ENCODE results near the gene CLMP. TPM values are rescaled to one million over a fixed set of nuclear protein-coding genes. Genes with fewer than 3 reads are reported as not detected.
A peak's percentile ranks its signal among the peaks of the same experiment; 100 is the strongest.

Gene CLMP
- total and polyA plus RNA-seq, 9 of the 15 experiments (the other 6 are each of a cell fraction or from before 2014, with no cell fraction given) = 0.02 to 0.15 (median 0.03) TPM; not detected in 6

DNA sequence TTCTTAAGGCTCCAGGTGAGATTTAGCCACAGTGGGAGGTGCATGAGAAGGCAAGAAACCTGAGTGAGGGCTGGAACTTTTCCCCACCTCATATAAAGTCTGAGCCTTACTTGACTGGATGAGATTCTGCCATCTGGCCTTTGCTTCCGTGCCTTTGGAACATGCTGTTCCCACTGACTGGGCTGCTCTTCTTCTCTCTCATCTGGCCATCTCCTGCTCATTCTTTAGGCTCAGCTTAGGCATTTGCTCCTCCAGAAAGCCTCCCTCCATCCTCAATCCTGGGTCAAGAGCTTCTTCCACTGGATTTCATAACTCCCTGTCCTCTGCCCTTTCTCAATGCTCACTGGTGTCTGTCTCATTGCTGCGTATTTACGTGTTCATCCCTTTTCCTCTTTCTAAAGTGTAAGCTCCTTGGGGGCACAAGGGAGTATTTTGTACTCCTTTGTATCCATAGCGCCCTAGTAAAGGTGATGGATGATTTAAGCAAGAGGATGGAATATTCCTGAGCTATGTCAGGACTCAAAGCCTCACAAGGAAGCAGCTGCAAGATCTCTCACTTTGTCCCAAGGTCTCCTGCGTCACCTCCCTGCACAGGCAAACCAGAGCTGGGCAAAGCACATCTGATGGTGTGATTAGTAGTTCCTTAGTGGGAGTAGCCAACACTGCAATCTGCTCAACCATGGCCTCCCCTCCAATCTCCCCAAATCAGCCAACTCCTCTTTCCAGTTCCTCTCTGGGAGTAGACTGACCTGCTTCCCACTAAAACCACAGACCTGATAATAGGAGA is 148.4 kb downstream of the CLMP start:
- H2AFZ ChIP-seq (ENCODE audit: low read depth, low read length) = no peak overlapping the region
- FAIRE-seq = no peak
- H3K4me1 ChIP-seq (replicated peaks in 1 of 2; ENCODE audit: control insufficient read depth in 2 of 2, insufficient read depth in 2 of 2, low read length in 2 of 2) = no peaks in the 10 kb centered on the region
- H3K9me1 ChIP-seq (ENCODE audit: control insufficient read depth, insufficient read depth, low read length) = no peaks in the 10 kb centered on the region
- H3K27ac ChIP-seq (ENCODE audit: extremely low read depth, low read depth, low read length) = no peak overlapping the region
- intact Hi-C loops (cut with micrococcal nuclease) = no loop called here
- no peak overlapping the region for H3K4me2 ChIP-seq (ENCODE audit: insufficient read depth, low read length)
- no TSS peak for BruUV-seq (replicated peaks)
- peaks cover 21 to 33% of the 10 kb centered on the region in 2 experiments; a peak in 4 of 5 replicates for H3K27me3 ChIP-seq (ENCODE audit: control insufficient read depth in 2 of 2, insufficient read depth in 2 of 2, low read length in 2 of 2)
- ChIA-PET CTCF (ENCODE audit: low intra/inter-chr PET ratio) (no interaction called here), POLR2A (interaction anchor here (0.6 to 3.9 kb wide), 6 partner anchors 9 to 734 kb away, joined by 4 to 20 read pairs (median 6); partner anchors contain the start of gene HSPA8)
- in situ Hi-C loops (cut with MboI) = no loop called here
- DNase-seq (ENCODE audit: extremely low read depth in 1 of 4, low spot score in 3 of 4) = no peak
- no peaks in the 10 kb centered on the region for H3K9me3 ChIP-seq (replicated peaks; ENCODE audit: control insufficient read depth, insufficient read depth, low read depth, low read length)
- no peak overlapping the region for H3K4me3 ChIP-seq
- H4K20me1 ChIP-seq (replicated peaks; ENCODE audit: control insufficient read depth, insufficient read depth, low read length) = no peaks in the 10 kb centered on the region
- no peaks in the 10 kb centered on the region for H3K36me3 ChIP-seq (ENCODE audit: control insufficient read depth, insufficient read depth, low read length)
- TF ChIP-seq CBFA2T3 (IDR thresholded peaks at IDR 0.05) (peak; percentile 20; the same call in 1 of the 2 replicates), KDM1A (IDR thresholded peaks at IDR 0.05) (0 out of 4 replicates have a peak, but pooled peaks have one; percentile 32 to 48), ESRRA (IDR thresholded peaks at IDR 0.05; ENCODE audit: borderline replicate concordance, low read depth) (peak; percentile 15; the same call in 1 of the 2 replicates), POLR2AphosphoS2 (IDR thresholded peaks at IDR 0.05; ENCODE audit: low read length) (no peak), RCOR1 (IDR thresholded peaks at IDR 0.05; ENCODE audit: borderline replicate concordance in 1 of 2, low read depth in 2 of 2, low read length in 2 of 2) (peak in 1 of 2 experiments; percentile 78; a peak in 2 of 4 replicates)
- H3K9ac ChIP-seq (ENCODE audit: insufficient read depth in 1 of 2, low read depth in 2 of 2, low read length in 2 of 2) = no peak overlapping the region
- no peaks in the 10 kb centered on the region for H3K79me2 ChIP-seq (ENCODE audit: control insufficient read depth, insufficient read depth, low read length)
- peak; percentile 25; the same call in 2 of the 3 replicates for ATAC-seq
- 0% methylated on average over 4 of the region's 5 CpGs for WGBS (ENCODE audit: insufficient coverage, low coverage, missing lambda C conversion rate)

Measured in K562 (cell line).